IMR-90 (cell line): ENCODE data around the gene SLC9A7. TPM values are rescaled to one million over a fixed set of nuclear protein-coding genes. Genes with fewer than 3 reads are reported as not detected.

ENCODE experiments used
- ATAC-seq: fragments of 200-7000 bp; cut with Tn5 transposase; 2 replicates; pipeline ENCODE4 v1.9.1; 2020; ENCODE audit warnings: low read depth, mild to moderate bottlenecking, moderate library complexity
- BruUV-seq: library from RNA; stranded (reverse); fragments of 400-500 nt; replicated peaks from 2 replicates; lab custom pipeline; 2021; lab: Mats Ljungman, UMichigan
- CTCF ChIA-PET: fragments of 300-600 bp; formaldehyde crosslinking; extraction: SDS; loops from one replicate; lab custom pipeline; 2021; ENCODE audit warnings: antibody characterized with exemption; lab: Yijun Ruan, JAX
- POLR2A ChIA-PET: fragments of 300-600 bp; sonication (Branson Sonifier 250); formaldehyde crosslinking; loops from one replicate; lab custom pipeline; 2022; ENCODE audit warnings: antibody characterized with exemption; ENCODE audit not compliant: unreplicated experiment; lab: Charles Lee
- DNase-seq: peaks from one replicate; pipeline ENCODE4 v3.0.0; 2013
- H2AFZ ChIP-seq: replicated peaks from 2 replicates; pipeline ENCODE3; 2013; ENCODE audit warnings: low read length, mild to moderate bottlenecking; ENCODE audit not compliant: poor library complexity
- H2AK5ac ChIP-seq: 2 replicates; pipeline ENCODE4 v1.6.1; 2013; ENCODE audit warnings: low read depth, low read length, inconsistent platforms
- H2AK9ac ChIP-seq: replicated peaks from 2 replicates; pipeline ENCODE3; 2013; ENCODE audit warnings: mild to moderate bottlenecking, low read depth, low read length, moderate library complexity; ENCODE audit not compliant: poor library complexity
- H2BK120ac ChIP-seq: 2 replicates; pipeline ENCODE4 v1.6.1; 2013; ENCODE audit warnings: low read depth, low read length, inconsistent platforms
- H2BK15ac ChIP-seq: 3 replicates; pipeline ENCODE4 v1.6.1; 2013; ENCODE audit warnings: low read depth, low read length, inconsistent platforms
- H2BK20ac ChIP-seq: 2 replicates; pipeline ENCODE4 v1.6.1; 2013; ENCODE audit warnings: low read depth, mild to moderate bottlenecking, inconsistent platforms, low read length, moderate library complexity
- H2BK5ac ChIP-seq: 2 replicates; pipeline ENCODE4 v1.6.1; 2013; ENCODE audit warnings: mild to moderate bottlenecking, low read depth, low read length, inconsistent platforms; ENCODE audit not compliant: poor library complexity, severe bottlenecking
- H3K14ac ChIP-seq: replicated peaks from 2 replicates; pipeline ENCODE4 v1.6.1; 2013; ENCODE audit warnings: low read depth, low read length, inconsistent platforms
- H3K18ac ChIP-seq: 2 replicates; pipeline ENCODE4 v1.6.1; 2013; ENCODE audit warnings: low read depth, low read length, control low read depth
- H3K23ac ChIP-seq: 2 replicates; pipeline ENCODE4 v1.6.1; 2013; ENCODE audit warnings: low read depth, low read length, inconsistent platforms
- H3K27ac ChIP-seq: 2 replicates; pipeline ENCODE4 v1.5.1; 2013; ENCODE audit warnings: mild to moderate bottlenecking, control low read depth, low read length; ENCODE audit not compliant: insufficient read depth
- H3K27me3 ChIP-seq: 2 replicates; pipeline ENCODE4 v1.6.1; 2013; ENCODE audit warnings: low read length; ENCODE audit not compliant: control insufficient read depth, insufficient read depth
- H3K36me3 ChIP-seq: 2 replicates; pipeline ENCODE4 v1.6.1; 2013; ENCODE audit warnings: low read length, mixed read lengths; ENCODE audit not compliant: control insufficient read depth, insufficient read depth
- H3K4ac ChIP-seq: 2 replicates; pipeline ENCODE4 v1.6.1; 2013; ENCODE audit warnings: low read depth, low read length, inconsistent platforms
- H3K4me1 ChIP-seq: 2 replicates; pipeline ENCODE4 v1.6.1; 2013; ENCODE audit warnings: low read length, mixed read lengths; ENCODE audit not compliant: control insufficient read depth, insufficient read depth
- H3K4me2 ChIP-seq: 2 replicates; pipeline ENCODE4 v1.6.1; 2013; ENCODE audit warnings: low read depth, mild to moderate bottlenecking, control low read depth, low read length, moderate library complexity
- H3K4me3 ChIP-seq: 2 replicates; pipeline ENCODE4 v1.5.1; 2013; ENCODE audit warnings: low read depth, mild to moderate bottlenecking, control low read depth, low read length, moderate library complexity; ENCODE audit not compliant: insufficient read depth
- H3K56ac ChIP-seq: 2 replicates; pipeline ENCODE4 v1.6.1; 2013; ENCODE audit warnings: low read length, inconsistent platforms; ENCODE audit not compliant: insufficient read depth; ENCODE audit errors: extremely low read depth
- H3K79me1 ChIP-seq, 2 experiments: 2 replicates each; pipeline ENCODE4 v1.6.1; 2013; ENCODE audit warnings: low read length in 2 of 2, inconsistent platforms in 1 of 2, low read depth in 1 of 2
- H3K9ac ChIP-seq: 2 replicates; pipeline ENCODE4 v1.6.1; 2013; ENCODE audit warnings: low read depth, low read length, control low read depth
- H3K9me1 ChIP-seq: 2 replicates; pipeline ENCODE4 v1.6.1; 2013; ENCODE audit warnings: low read length, inconsistent platforms; ENCODE audit not compliant: insufficient read depth
- H3K9me3 ChIP-seq: 2 replicates; pipeline ENCODE4 v1.6.1; 2013; ENCODE audit warnings: low read length; ENCODE audit not compliant: control insufficient read depth, insufficient read depth
- H4K20me1 ChIP-seq: 2 replicates; pipeline ENCODE4 v1.6.1; 2013; ENCODE audit warnings: low read length, inconsistent platforms; ENCODE audit not compliant: insufficient read depth
- H4K5ac ChIP-seq: 2 replicates; pipeline ENCODE4 v1.6.1; 2013; ENCODE audit warnings: mild to moderate bottlenecking, low read depth, low read length, control low read depth
- H4K8ac ChIP-seq, 2 experiments: 2 replicates each; pipeline ENCODE4 v1.6.1; 2013; ENCODE audit warnings: low read depth in 2 of 2, low read length in 2 of 2, control low read depth in 1 of 2, inconsistent platforms in 1 of 2
- H4K91ac ChIP-seq: 2 replicates; pipeline ENCODE4 v1.6.1; 2013; ENCODE audit warnings: low read depth, low read length, inconsistent platforms; ENCODE audit not compliant: insufficient read depth
- CEBPB ChIP-seq: IDR thresholded peaks from 2 replicates; pipeline ENCODE4 v1.6.1; 2012; ENCODE audit warnings: low read depth, low read length, improper control_type of control experiment
- MXI1 ChIP-seq: IDR thresholded peaks from 2 replicates; pipeline ENCODE4 v1.6.1; 2012; ENCODE audit warnings: low read depth, mild to moderate bottlenecking, low read length, moderate library complexity, borderline replicate concordance
- WGBS, 2 experiments: methylation state at CpG; one replicate each; pipeline versions ENCODE4 v1.1.5 to v1.1.7; 2013; ENCODE audit warnings: missing lambda C conversion rate in 2 of 2; ENCODE audit not compliant: insufficient read length in 1 of 2; ENCODE audit errors: extremely low coverage in 2 of 2; 5-methylcytosine and 5-hydroxymethylcytosine counted together
- dilution Hi-C: fragments of 300-500 bp; cut with HindIII; formaldehyde crosslinking; loops from one replicate; pipeline ENCODE4 v1.14.3; 2018; ENCODE audit warnings: low sequenced_read_pairs; ENCODE audit not compliant: unreplicated experiment
- in situ Hi-C: fragments of 300-500 bp; cut with MboI; formaldehyde crosslinking; loops from 3 replicates; pipeline ENCODE4 v1.14.3; 2019; ENCODE audit warnings: low sequenced_read_pairs, inconsistent platforms, mixed read lengths
- intact Hi-C: fragments of 100-400 bp; cut with micrococcal nuclease; formaldehyde crosslinking; loops from 2 replicates; pipeline ENCODE4 v1.10.0; 2022
- polyA plus RNA-seq, 3 experiments: library from polyadenylated mRNA; depleted of rRNA; stranded (reverse); fragments of >200 nt; gene quantifications; 2 replicates each; pipeline ENCODE4 v1.2.3, GENCODE V29; 2012; ENCODE audit warnings: low replicate concordance in 1 of 3
- total RNA-seq: library from RNA; depleted of rRNA; stranded (reverse); fragments of >200 nt; gene quantifications from 2 replicates; pipeline ENCODE4 v1.2.3, GENCODE V29; 2012

The SLC9A7 gene
- total and polyA plus RNA-seq, 2 of the 4 experiments (the other 2 are of a cell fraction) = 14.4 to 76.4 TPM

- no peak overlapping the region for H2AK9ac ChIP-seq
- H3K4me3 ChIP-seq = no peak overlapping the region
- H2BK15ac ChIP-seq = no peak overlapping the region
- H3K14ac ChIP-seq = no peak overlapping the region
- no peaks in the 10 kb centered on the region for H3K27me3 ChIP-seq
- H2BK20ac ChIP-seq = no peak overlapping the region
- no TSS peak for BruUV-seq
- no peak overlapping the region for H3K4ac ChIP-seq
- no peak overlapping the region for H2AK5ac ChIP-seq
- H4K20me1 ChIP-seq = no peaks in the 10 kb centered on the region
- no peak overlapping the region for H2BK120ac ChIP-seq
- dilution Hi-C loops (no loop called here), intact Hi-C loops (no loop called here), in situ Hi-C loops (no loop called here)
- H4K8ac ChIP-seq = no peak overlapping the region
- no peak overlapping the region for H3K18ac ChIP-seq
- H3K9me1 ChIP-seq = no peaks in the 10 kb centered on the region
- DNase-seq = no peak
- H3K79me1 ChIP-seq = no peaks in the 10 kb centered on the region; a peak in 1 of 4 replicates
- 79% methylated on average over 2 of the region's 4 CpGs; no CpG with 5 or more reads in 1 of the 2 experiments for WGBS, 2 experiments
- H3K56ac ChIP-seq = no peak overlapping the region
- TF ChIP-seq CEBPB = peak; percentile 71
- TF ChIP-seq MXI1 = no peak
- H3K27ac ChIP-seq = no peak overlapping the region
- no peak overlapping the region for H3K4me2 ChIP-seq
- no peaks in the 10 kb centered on the region for H3K9me3 ChIP-seq
- ChIA-PET CTCF (interaction anchor here (1.1 kb wide), 1 partner anchor 10 kb away, joined by 3 read pairs; no protein-coding TSS in a partner anchor), POLR2A (no interaction called here)
- H3K9ac ChIP-seq = no peak overlapping the region
- H2AFZ ChIP-seq = no peak overlapping the region
- no peak overlapping the region for H4K91ac ChIP-seq
- H4K5ac ChIP-seq = no peak overlapping the region
- H3K4me1 ChIP-seq = no peaks in the 10 kb centered on the region
- no peak overlapping the region for H2BK5ac ChIP-seq
- H3K36me3 ChIP-seq = no peaks in the 10 kb centered on the region; the same call in 1 of the 2 replicates
- H3K23ac ChIP-seq = no peak overlapping the region
- ATAC-seq = no peak
Observed at GRCh38 chrX:46620505-46620904, 138.4 kb downstream of the SLC9A7 start.
